Measurements from ENCODE around the gene KDM4B. TPM values are rescaled to one million over a fixed set of nuclear protein-coding genes. Genes with fewer than 3 reads are reported as not detected.

The KDM4B gene
- total and polyA plus RNA-seq, 2 donors (not counting 1 experiment from before 2014, with no cell fraction given), result 75.5 to 205 TPM

DNA sequence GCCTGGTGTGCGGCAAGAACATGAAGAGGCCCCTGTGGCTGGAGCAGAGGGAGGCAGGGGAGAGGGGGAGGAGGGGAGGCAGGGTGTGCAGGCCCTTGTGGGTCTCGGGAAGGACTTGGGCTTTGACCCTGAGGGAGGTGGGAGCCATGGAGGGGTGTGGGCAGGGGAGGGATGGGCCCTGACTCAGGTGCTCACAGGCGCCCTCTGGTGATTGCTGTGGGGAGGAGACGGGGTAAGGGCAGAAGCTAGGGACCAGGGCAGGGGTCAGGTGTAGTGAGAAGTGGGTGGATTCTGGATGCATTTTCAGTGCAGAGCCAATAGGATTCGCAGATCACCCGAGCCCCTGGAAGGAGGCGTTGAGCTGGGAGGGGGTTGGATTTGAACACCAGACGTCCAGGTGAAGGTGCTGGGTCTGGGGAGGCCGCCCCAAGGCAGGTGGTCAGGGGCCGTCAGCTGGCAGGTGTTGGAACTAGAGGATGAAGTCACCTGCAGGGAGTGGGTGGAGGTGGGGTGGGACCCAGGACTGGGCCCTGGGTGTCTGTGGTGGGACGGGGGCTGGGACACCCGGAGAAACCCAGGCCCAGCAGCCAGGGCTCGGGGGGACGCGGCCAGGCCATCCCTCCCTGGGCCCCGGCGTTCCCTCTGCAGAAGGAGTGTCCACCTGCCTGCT lies 185.4 kb downstream of the KDM4B start:
- Histone ChIP-seq H3K36me3 (replicated peaks in 1 of 2; ENCODE audit: control extremely low read depth in 1 of 2, control insufficient read depth in 1 of 2, extremely low read depth in 1 of 2, insufficient read depth in 2 of 2, low read length in 1 of 2) (peaks cover 0 to 44% of the 10 kb centered on the region in 2 experiments), H3K27ac (ENCODE audit: low read length in 2 of 2) (no peak overlapping the region), H2AFZ (ENCODE audit: insufficient read depth, low read depth, low read length, poor library complexity, severe bottlenecking) (no peak overlapping the region), H4K20me1 (ENCODE audit: control insufficient read depth, insufficient read depth, low read length, poor library complexity, severe bottlenecking) (peaks cover 54% of the 10 kb centered on the region), H3K27me3 (replicated peaks in 1 of 4; ENCODE audit: control extremely low read depth in 1 of 4, control insufficient read depth in 3 of 4, insufficient read depth in 4 of 4, low read length in 3 of 4) (no peaks in the 10 kb centered on the region), H3K9ac (ENCODE audit: low read length) (no peak overlapping the region), H3K9me3 (ENCODE audit: control extremely low read depth in 1 of 3, control insufficient read depth in 2 of 3, insufficient read depth in 1 of 3, low read length in 2 of 3) (peaks cover 0 to 18% (median 3%) of the 10 kb centered on the region in 3 donors), H3K4me2 (replicated peaks; ENCODE audit: low read depth, low read length, poor library complexity, severe bottlenecking) (no peak overlapping the region), H3K79me2 (ENCODE audit: control insufficient read depth, insufficient read depth, low read length) (peaks cover 7% of the 10 kb centered on the region), H3K4me1 (ENCODE audit: control insufficient read depth in 2 of 2, insufficient read depth in 2 of 2, low read length in 2 of 2) (peaks cover 0 to 9% of the 10 kb centered on the region in 2 donors), H3K4me3 (ENCODE audit: control extremely low read depth in 1 of 5, extremely low read depth in 1 of 5, insufficient read depth in 1 of 5, low read depth in 2 of 5, low read length in 4 of 5) (no peak overlapping the region)
- ATAC-seq (ENCODE audit: low read depth) (peak; percentile 69), DNase-seq (peak; percentile 76)
- TF ChIP-seq, protein P1, sequence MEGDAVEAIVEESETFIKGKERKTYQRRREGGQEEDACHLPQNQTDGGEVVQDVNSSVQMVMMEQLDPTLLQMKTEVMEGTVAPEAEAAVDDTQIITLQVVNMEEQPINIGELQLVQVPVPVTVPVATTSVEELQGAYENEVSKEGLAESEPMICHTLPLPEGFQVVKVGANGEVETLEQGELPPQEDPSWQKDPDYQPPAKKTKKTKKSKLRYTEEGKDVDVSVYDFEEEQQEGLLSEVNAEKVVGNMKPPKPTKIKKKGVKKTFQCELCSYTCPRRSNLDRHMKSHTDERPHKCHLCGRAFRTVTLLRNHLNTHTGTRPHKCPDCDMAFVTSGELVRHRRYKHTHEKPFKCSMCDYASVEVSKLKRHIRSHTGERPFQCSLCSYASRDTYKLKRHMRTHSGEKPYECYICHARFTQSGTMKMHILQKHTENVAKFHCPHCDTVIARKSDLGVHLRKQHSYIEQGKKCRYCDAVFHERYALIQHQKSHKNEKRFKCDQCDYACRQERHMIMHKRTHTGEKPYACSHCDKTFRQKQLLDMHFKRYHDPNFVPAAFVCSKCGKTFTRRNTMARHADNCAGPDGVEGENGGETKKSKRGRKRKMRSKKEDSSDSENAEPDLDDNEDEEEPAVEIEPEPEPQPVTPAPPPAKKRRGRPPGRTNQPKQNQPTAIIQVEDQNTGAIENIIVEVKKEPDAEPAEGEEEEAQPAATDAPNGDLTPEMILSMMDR (IDR thresholded peaks at IDR 0.05), result peak; percentile 72
- no peak for TF ChIP-seq EZH2 (IDR thresholded peaks at IDR 0.05; ENCODE audit: borderline replicate concordance, insufficient read depth, low read depth, low read length, poor library complexity, severe bottlenecking)
- intact Hi-C loops (cut with micrococcal nuclease), result loop anchor here (1.0 kb wide), 1 partner anchor 106 kb away; no protein-coding TSS in a partner anchor
- ChIA-PET CTCF (interaction anchor here (0.6 to 10.2 kb wide), 11 partner anchors 8 to 104 kb away, joined by 3 to 102 read pairs (median 3); no protein-coding TSS in a partner anchor), POLR2A (interaction anchor here (0.6 to 1.3 kb wide), 6 partner anchors 10 to 107 kb away, joined by 3 to 9 read pairs (median 4); no protein-coding TSS in a partner anchor)
- Mint-ChIP-seq H3K9me3 (ENCODE audit: insufficient read depth) (no peaks in the 10 kb centered on the region), H3K27ac (peak overlapping the region; percentile 67), H3K27me3 (no peaks in the 10 kb centered on the region), H3K4me3 (no peak overlapping the region), H3K4me1 (peaks cover 13% of the 10 kb centered on the region)
- 68% methylated on average over 17 of the region's 17 CpGs for WGBS (ENCODE audit: insufficient coverage)

Data from B cell (primary cell).